SK-N-SH (cell line): ENCODE data around the gene TBCD. TPM values are rescaled to one million over a fixed set of nuclear protein-coding genes. Genes with fewer than 3 reads are reported as not detected.

Experiments used
- CTCF ChIA-PET: fragments of 300-600, 350-600 bp; formaldehyde crosslinking; extraction: SDS; loops from one replicate; lab custom pipeline; 2021; lab: Yijun Ruan, JAX
- POLR2A ChIA-PET: fragments of 350-600 bp; sonication (Branson Sonifier 250); formaldehyde crosslinking; extraction: SDS; loops from one replicate; lab custom pipeline; 2020; ENCODE audit warnings: antibody characterized with exemption, inconsistent platforms; lab: Yijun Ruan, JAX
- DNase-seq: peaks from one replicate; pipeline ENCODE4 v3.0.0; 2012
- H2AFZ ChIP-seq: fragments of 200-600 bp; sonication (generic); 2 replicates; pipeline ENCODE4 v1.8.1; 2016; ENCODE audit warnings: antibody characterized with exemption, mild to moderate bottlenecking, low read depth
- H3F3A ChIP-seq: fragments of 200-600 bp; sonication (generic); replicated peaks from 2 replicates; pipeline ENCODE3; 2016; ENCODE audit warnings: antibody characterized with exemption, mild to moderate bottlenecking; ENCODE audit not compliant: insufficient read depth
- H3K27ac ChIP-seq, 2 experiments: fragments of 200-500 bp in 1 of 2; fragments of 200-600 bp in 1 of 2; sonication (Bioruptor generic) in 1 of 2; sonication (generic), shearing (Covaris generic) in 1 of 2; 2 replicates each; pipeline versions ENCODE4 v1.5.1 to v1.6.1; 2014 to 2016; ENCODE audit warnings: low read depth in 2 of 2, inconsistent platforms in 1 of 2, low read length in 1 of 2, mild to moderate bottlenecking in 1 of 2, mixed read lengths in 1 of 2
- H3K27me3 ChIP-seq: fragments of 200-600 bp; sonication (generic), shearing (Covaris generic); 2 replicates; pipeline ENCODE4 v1.6.1; 2016; ENCODE audit warnings: mixed run types; ENCODE audit not compliant: insufficient read depth
- H3K36me3 ChIP-seq, 2 experiments: fragments of 200-500 bp in 1 of 2; fragments of 200-600 bp in 1 of 2; sonication (Bioruptor generic) in 1 of 2; sonication (generic) in 1 of 2; replicated peaks in 1 of 2; 2 replicates each; pipeline versions ENCODE3 to v1.5.1; 2014 to 2016; ENCODE audit warnings: low read length in 1 of 2, mild to moderate bottlenecking in 1 of 2; ENCODE audit not compliant: insufficient read depth in 2 of 2, control insufficient read depth in 1 of 2
- H3K4me1 ChIP-seq, 2 experiments: fragments of 200-500 bp in 1 of 2; fragments of 200-600 bp in 1 of 2; sonication (Bioruptor generic) in 1 of 2; sonication (generic), shearing (Covaris generic) in 1 of 2; 2 replicates each; pipeline versions ENCODE4 v1.5.1 to v1.6.1; 2014 to 2016; ENCODE audit warnings: low read depth in 1 of 2, low read length in 1 of 2, mixed run types in 1 of 2; ENCODE audit not compliant: insufficient read depth in 2 of 2, control insufficient read depth in 1 of 2
- H3K4me2 ChIP-seq: fragments of 200-600 bp; sonication (generic), shearing (Covaris generic); 2 replicates; pipeline ENCODE4 v1.6.1; 2017; ENCODE audit warnings: mixed run types
- H3K4me3 ChIP-seq, 2 experiments: fragments of 200-500 bp in 1 of 2; fragments of 200-600 bp in 1 of 2; sonication (Bioruptor generic) in 1 of 2; sonication (generic), shearing (Covaris generic) in 1 of 2; 2 replicates each; pipeline versions ENCODE4 v1.5.1 to v1.8.1; 2014 to 2016; ENCODE audit warnings: low read depth in 2 of 2, inconsistent platforms in 1 of 2, low read length in 1 of 2, mild to moderate bottlenecking in 1 of 2, mixed read lengths in 1 of 2, moderate library complexity in 1 of 2
- H3K79me2 ChIP-seq: fragments of 200-600 bp; sonication (generic); 2 replicates; pipeline ENCODE4 v1.8.1; 2017; ENCODE audit warnings: mild to moderate bottlenecking; ENCODE audit not compliant: insufficient read depth
- H3K9ac ChIP-seq: fragments of 200-600 bp; sonication (generic); 2 replicates; pipeline ENCODE4 v1.6.1; 2017; ENCODE audit warnings: mixed run types
- H3K9me2 ChIP-seq: fragments of 200-600 bp; sonication (generic); 2 replicates; pipeline ENCODE4 v1.6.1; 2017; ENCODE audit warnings: mixed run types
- H3K9me3 ChIP-seq: fragments of 200-600 bp; sonication (generic); 2 replicates; pipeline ENCODE4 v1.6.1; 2017; ENCODE audit warnings: mixed run types, mild to moderate bottlenecking, moderate library complexity
- H4K20me1 ChIP-seq: fragments of 200-600 bp; sonication (generic); 2 replicates; pipeline ENCODE4 v1.6.1; 2017; ENCODE audit warnings: mild to moderate bottlenecking, mixed run types; ENCODE audit not compliant: insufficient read depth
- CHD2 ChIP-seq: fragments of 150-350 bp; IDR thresholded peaks from 2 replicates; pipeline ENCODE4 v1.6.1; 2018; ENCODE audit warnings: low read length; ENCODE audit not compliant: partially characterized antibody
- ELF1 ChIP-seq: IDR thresholded peaks from 2 replicates; pipeline ENCODE4 v1.4.0; 2012
- EP300 ChIP-seq, 2 experiments: IDR thresholded peaks; 2 replicates each; pipeline versions ENCODE4 v1.4.0 to v1.6.1; 2012; ENCODE audit warnings: borderline replicate concordance in 1 of 2, low read depth in 1 of 2, low read length in 1 of 2
- EZH2phosphoT487 ChIP-seq: fragments of 200-600 bp; sonication (generic); IDR thresholded peaks from 2 replicates; pipeline ENCODE4 v1.6.1; 2017; ENCODE audit warnings: low read depth, mixed run types, mild to moderate bottlenecking, antibody characterized with exemption, moderate library complexity, borderline replicate concordance
- FOXM1 ChIP-seq: IDR thresholded peaks from 2 replicates; pipeline ENCODE4 v1.4.0; 2012; ENCODE audit warnings: low read depth, mild to moderate bottlenecking
- GABPA ChIP-seq: IDR thresholded peaks from 2 replicates; pipeline ENCODE4 v1.4.0; 2012; ENCODE audit warnings: low read depth, mild to moderate bottlenecking
- MEF2A ChIP-seq: IDR thresholded peaks from 2 replicates; pipeline ENCODE4 v1.4.0; 2012; ENCODE audit warnings: low read depth, borderline replicate concordance
- MXI1 ChIP-seq: IDR thresholded peaks from 2 replicates; pipeline ENCODE4 v1.6.1; 2012; ENCODE audit warnings: mild to moderate bottlenecking, low read depth, low read length, improper control_type of control experiment
- NRF1 ChIP-seq: IDR thresholded peaks from 2 replicates; pipeline ENCODE4 v1.6.1; 2012; ENCODE audit warnings: low read depth, mild to moderate bottlenecking, low read length
- RXRA ChIP-seq: IDR thresholded peaks from 2 replicates; pipeline ENCODE4 v1.4.0; 2012; ENCODE audit warnings: low read depth, mild to moderate bottlenecking, borderline replicate concordance
- SIN3A ChIP-seq: IDR thresholded peaks from 2 replicates; pipeline ENCODE4 v1.6.1; 2012; ENCODE audit warnings: low read depth, mild to moderate bottlenecking, low read length, moderate library complexity, borderline replicate concordance
- TAF1 ChIP-seq: IDR thresholded peaks from 2 replicates; pipeline ENCODE4 v1.6.1; 2012; ENCODE audit warnings: low read depth, mild to moderate bottlenecking, low read length, moderate library complexity, borderline replicate concordance
- TCF12 ChIP-seq: IDR thresholded peaks from 2 replicates; pipeline ENCODE4 v1.4.0; 2012
- TEAD4 ChIP-seq: IDR thresholded peaks from 2 replicates; pipeline ENCODE4 v1.4.0; 2012; ENCODE audit warnings: mild to moderate bottlenecking, borderline replicate concordance; ENCODE audit not compliant: insufficient read depth
- WGBS: methylation state at CpG from one replicate; pipeline ENCODE4 v1.1.6; 2017; ENCODE audit warnings: low lambda C conversion rate; 5-methylcytosine and 5-hydroxymethylcytosine counted together
- polyA plus RNA-seq, 3 experiments: library from polyadenylated mRNA; depleted of rRNA; stranded (reverse); fragments of >200 nt; gene quantifications; 2 replicates each; pipeline ENCODE4 v1.2.3, GENCODE V29; 2012
- TF ChIP-seq, protein P1 (sequence below): IDR thresholded peaks from 2 replicates; pipeline ENCODE4; 2012
- TF ChIP-seq, protein P2 (sequence below): IDR thresholded peaks from 2 replicates; pipeline ENCODE4 v1.4.0; 2012; ENCODE audit warnings: low read depth, borderline replicate concordance
- TF ChIP-seq, protein P3 (sequence below): fragments of 150-350 bp; IDR thresholded peaks from 2 replicates; pipeline ENCODE4 v1.6.1; 2016; ENCODE audit warnings: mild to moderate bottlenecking, low read depth, low read length
- TF ChIP-seq, protein P4 (sequence below): IDR thresholded peaks from 2 replicates; pipeline ENCODE4 v1.4.0; 2012; ENCODE audit warnings: low read depth
- TF ChIP-seq, protein P5 (sequence below): fragments of 150-350 bp; IDR thresholded peaks from 2 replicates; pipeline ENCODE4 v1.6.1; 2017; ENCODE audit warnings: antibody characterized with exemption, low read length, low read depth, borderline replicate concordance
- TF ChIP-seq, protein P6 (sequence below): fragments of 200-600 bp; sonication (generic); IDR thresholded peaks from 2 replicates; pipeline ENCODE4 v1.6.1; 2017; ENCODE audit warnings: antibody characterized with exemption, mild to moderate bottlenecking, moderate library complexity

Gene TBCD
- polyA plus RNA-seq, 1 of the 3 experiments (the other 2 are of a cell fraction): 107 TPM

DNA sequence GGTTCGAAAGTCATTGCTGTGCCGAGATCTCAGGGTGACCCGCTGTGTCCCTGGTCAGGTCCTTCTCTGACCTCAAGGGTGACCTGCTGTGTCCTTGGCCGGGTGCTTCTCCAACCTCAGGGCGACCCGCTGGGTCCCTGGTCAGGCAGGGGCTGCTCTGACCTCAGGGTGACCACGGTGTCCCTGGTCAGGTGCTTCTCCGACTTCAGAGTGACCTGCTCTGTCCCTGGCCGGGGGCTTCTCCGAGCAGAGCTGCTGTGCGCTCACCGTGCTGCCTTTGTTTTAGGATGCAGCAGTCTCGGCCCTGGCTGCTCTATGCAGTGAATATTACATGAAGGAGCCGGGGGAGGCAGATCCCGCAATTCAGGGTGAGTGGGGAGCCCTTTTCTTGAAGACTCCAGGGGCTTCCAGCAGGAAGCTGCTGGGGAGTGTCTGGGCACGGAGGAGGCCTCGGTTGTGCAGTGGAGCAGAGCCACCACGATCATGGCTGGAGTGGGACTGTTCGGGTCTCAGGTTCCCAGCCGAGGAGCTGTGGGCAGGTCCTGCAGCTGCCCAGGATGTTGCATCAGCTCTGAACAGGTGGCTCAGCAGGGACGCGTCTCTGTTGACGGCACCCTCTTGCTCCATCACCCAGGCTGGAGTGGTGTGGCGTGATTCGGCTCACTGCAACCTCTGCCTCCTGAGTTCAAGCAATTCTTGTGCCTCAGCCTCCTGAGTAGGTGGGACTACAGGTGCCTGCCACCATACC lies 171.7 kb downstream of the TBCD start:
- no peaks in the 10 kb centered on the region for H4K20me1 ChIP-seq
- H3K27me3 ChIP-seq: no peaks in the 10 kb centered on the region
- no peak overlapping the region for H3K9ac ChIP-seq
- no peak overlapping the region for H3K4me3 ChIP-seq
- H3K4me1 ChIP-seq: no peaks in the 10 kb centered on the region
- DNase-seq: no peak
- no peak overlapping the region for H2AFZ ChIP-seq
- no peaks in the 10 kb centered on the region for H3K79me2 ChIP-seq
- no peaks in the 10 kb centered on the region for H3F3A ChIP-seq
- ChIA-PET POLR2A (no interaction called here), CTCF (interaction anchor here (1.0 to 5.1 kb wide), 4 partner anchors 9 to 148 kb away, joined by 3 to 30 read pairs (median 5); no protein-coding TSS in a partner anchor)
- no peak overlapping the region for H3K27ac ChIP-seq
- H3K9me3 ChIP-seq: no peaks in the 10 kb centered on the region
- WGBS: 93% methylated on average over 17 of the region's 25 CpGs
- H3K4me2 ChIP-seq: no peak overlapping the region
- TF ChIP-seq MXI1 (no peak), EP300 (IDR thresholded peaks at IDR 0.05; ENCODE audit: borderline replicate concordance in 1 of 2, low read depth in 1 of 2, low read length in 1 of 2) (no peak), MEF2A (no peak), TAF1 (no peak), NRF1 (no peak), GABPA (no peak), TCF12 (no peak), FOXM1 (no peak), EZH2phosphoT487 (no peak), RXRA (no peak), TEAD4 (no peak), SIN3A (no peak), CHD2 (no peak), ELF1 (no peak)
- TF ChIP-seq, protein P1, sequence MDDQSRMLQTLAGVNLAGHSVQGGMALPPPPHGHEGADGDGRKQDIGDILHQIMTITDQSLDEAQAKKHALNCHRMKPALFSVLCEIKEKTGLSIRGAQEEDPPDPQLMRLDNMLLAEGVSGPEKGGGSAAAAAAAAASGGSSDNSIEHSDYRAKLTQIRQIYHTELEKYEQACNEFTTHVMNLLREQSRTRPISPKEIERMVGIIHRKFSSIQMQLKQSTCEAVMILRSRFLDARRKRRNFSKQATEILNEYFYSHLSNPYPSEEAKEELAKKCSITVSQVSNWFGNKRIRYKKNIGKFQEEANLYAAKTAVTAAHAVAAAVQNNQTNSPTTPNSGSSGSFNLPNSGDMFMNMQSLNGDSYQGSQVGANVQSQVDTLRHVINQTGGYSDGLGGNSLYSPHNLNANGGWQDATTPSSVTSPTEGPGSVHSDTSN: no peak
- TF ChIP-seq, protein P2, sequence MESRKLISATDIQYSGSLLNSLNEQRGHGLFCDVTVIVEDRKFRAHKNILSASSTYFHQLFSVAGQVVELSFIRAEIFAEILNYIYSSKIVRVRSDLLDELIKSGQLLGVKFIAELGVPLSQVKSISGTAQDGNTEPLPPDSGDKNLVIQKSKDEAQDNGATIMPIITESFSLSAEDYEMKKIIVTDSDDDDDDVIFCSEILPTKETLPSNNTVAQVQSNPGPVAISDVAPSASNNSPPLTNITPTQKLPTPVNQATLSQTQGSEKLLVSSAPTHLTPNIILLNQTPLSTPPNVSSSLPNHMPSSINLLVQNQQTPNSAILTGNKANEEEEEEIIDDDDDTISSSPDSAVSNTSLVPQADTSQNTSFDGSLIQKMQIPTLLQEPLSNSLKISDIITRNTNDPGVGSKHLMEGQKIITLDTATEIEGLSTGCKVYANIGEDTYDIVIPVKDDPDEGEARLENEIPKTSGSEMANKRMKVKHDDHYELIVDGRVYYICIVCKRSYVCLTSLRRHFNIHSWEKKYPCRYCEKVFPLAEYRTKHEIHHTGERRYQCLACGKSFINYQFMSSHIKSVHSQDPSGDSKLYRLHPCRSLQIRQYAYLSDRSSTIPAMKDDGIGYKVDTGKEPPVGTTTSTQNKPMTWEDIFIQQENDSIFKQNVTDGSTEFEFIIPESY: no peak
- TF ChIP-seq, protein P3, sequence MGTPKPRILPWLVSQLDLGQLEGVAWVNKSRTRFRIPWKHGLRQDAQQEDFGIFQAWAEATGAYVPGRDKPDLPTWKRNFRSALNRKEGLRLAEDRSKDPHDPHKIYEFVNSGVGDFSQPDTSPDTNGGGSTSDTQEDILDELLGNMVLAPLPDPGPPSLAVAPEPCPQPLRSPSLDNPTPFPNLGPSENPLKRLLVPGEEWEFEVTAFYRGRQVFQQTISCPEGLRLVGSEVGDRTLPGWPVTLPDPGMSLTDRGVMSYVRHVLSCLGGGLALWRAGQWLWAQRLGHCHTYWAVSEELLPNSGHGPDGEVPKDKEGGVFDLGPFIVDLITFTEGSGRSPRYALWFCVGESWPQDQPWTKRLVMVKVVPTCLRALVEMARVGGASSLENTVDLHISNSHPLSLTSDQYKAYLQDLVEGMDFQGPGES: no peak
- TF ChIP-seq, protein P4, sequence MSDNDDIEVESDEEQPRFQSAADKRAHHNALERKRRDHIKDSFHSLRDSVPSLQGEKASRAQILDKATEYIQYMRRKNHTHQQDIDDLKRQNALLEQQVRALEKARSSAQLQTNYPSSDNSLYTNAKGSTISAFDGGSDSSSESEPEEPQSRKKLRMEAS: no peak
- TF ChIP-seq, protein P5, sequence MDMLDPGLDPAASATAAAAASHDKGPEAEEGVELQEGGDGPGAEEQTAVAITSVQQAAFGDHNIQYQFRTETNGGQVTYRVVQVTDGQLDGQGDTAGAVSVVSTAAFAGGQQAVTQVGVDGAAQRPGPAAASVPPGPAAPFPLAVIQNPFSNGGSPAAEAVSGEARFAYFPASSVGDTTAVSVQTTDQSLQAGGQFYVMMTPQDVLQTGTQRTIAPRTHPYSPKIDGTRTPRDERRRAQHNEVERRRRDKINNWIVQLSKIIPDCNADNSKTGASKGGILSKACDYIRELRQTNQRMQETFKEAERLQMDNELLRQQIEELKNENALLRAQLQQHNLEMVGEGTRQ: no peak
- TF ChIP-seq, protein P6, sequence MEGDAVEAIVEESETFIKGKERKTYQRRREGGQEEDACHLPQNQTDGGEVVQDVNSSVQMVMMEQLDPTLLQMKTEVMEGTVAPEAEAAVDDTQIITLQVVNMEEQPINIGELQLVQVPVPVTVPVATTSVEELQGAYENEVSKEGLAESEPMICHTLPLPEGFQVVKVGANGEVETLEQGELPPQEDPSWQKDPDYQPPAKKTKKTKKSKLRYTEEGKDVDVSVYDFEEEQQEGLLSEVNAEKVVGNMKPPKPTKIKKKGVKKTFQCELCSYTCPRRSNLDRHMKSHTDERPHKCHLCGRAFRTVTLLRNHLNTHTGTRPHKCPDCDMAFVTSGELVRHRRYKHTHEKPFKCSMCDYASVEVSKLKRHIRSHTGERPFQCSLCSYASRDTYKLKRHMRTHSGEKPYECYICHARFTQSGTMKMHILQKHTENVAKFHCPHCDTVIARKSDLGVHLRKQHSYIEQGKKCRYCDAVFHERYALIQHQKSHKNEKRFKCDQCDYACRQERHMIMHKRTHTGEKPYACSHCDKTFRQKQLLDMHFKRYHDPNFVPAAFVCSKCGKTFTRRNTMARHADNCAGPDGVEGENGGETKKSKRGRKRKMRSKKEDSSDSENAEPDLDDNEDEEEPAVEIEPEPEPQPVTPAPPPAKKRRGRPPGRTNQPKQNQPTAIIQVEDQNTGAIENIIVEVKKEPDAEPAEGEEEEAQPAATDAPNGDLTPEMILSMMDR: no peak
- TF ChIP-seq, all 33 proteins: peak for 0
- no peaks in the 10 kb centered on the region for H3K9me2 ChIP-seq
- H3K36me3 ChIP-seq: peaks cover 10 to 33% of the 10 kb centered on the region in 2 experiments
